Caki2 (cell line): ENCODE measurements around the gene PYY. TPM values are rescaled to one million over a fixed set of nuclear protein-coding genes. Genes with fewer than 3 reads are reported as not detected.
A peak's percentile ranks its signal among the peaks of the same experiment; 100 is the strongest.
"Not testable (repeated sequence)": the region's sequence is repeated elsewhere in the genome, so short reads cannot be mapped to it uniquely, and the experiment has no call there.

ENCODE experiments used
- DNase-seq: peaks from one replicate; pipeline ENCODE4 v3.0.0-alpha.2; 2015; ENCODE audit warnings: low read depth
- in situ Hi-C: cut with HindIII; loops from 2 replicates; pipeline ENCODE4 v1.10.0; 2016; ENCODE audit warnings: low sequenced_read_pairs, low pct_unique_long_range_greater_than_20kb, mixed read lengths
- total RNA-seq: library from RNA; depleted of rRNA; stranded (reverse); fragments of >200 nt; shearing (Covaris generic); gene quantifications from 2 replicates; pipeline ENCODE4 v1.2.3, GENCODE V29; 2014; ENCODE audit warnings: low replicate concordance; rRNA removed

PYY gene
- total RNA-seq, result not detected in 2 replicates

DNA sequence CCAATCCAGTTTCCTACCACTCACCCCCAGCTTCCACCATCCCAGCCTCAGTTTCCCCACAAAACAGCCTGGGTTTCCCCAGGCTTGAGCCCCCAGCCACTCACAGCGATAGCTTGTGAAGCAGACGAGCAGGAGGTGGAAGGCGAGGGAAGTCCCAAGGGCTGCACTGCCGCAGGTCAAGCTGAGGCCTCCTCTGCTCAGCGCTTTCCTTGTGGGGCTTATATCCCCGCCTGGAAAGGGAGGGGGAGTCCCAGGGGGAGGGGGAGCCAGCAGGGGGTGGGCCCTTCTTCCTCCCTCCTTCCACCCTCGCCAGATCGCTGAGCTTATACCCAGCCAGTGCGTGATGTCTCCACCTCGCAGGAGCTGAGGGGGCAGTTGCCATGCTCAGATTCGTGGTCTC, at the start of gene PYY:
TSS of gene PYY (minus strand) at position 195 of the 400 bp plus-strand sequence. CDS start 457 bp downstream, outside the sequence.
- in situ Hi-C loops, result no loop called here
- DNase-seq, result no peak

- DNase-seq, result no peak
Observed at GRCh38 chr17:44002141-44002848, 48.6 kb upstream of the PYY start.

GRCh38 chr17:44001461-44001920, 47.8 kb upstream of the PYY start:
- in situ Hi-C loops, result no loop called here
- no peak for DNase-seq

More at GRCh38 chr17:44002141-44002848, 48.6 kb upstream of the PYY start:
- in situ Hi-C loops, result no loop called here

GRCh38 chr17:44000871-44001460, 47.2 kb upstream of the PYY start:
- no peak for DNase-seq
- in situ Hi-C loops, result no loop called here

DNA sequence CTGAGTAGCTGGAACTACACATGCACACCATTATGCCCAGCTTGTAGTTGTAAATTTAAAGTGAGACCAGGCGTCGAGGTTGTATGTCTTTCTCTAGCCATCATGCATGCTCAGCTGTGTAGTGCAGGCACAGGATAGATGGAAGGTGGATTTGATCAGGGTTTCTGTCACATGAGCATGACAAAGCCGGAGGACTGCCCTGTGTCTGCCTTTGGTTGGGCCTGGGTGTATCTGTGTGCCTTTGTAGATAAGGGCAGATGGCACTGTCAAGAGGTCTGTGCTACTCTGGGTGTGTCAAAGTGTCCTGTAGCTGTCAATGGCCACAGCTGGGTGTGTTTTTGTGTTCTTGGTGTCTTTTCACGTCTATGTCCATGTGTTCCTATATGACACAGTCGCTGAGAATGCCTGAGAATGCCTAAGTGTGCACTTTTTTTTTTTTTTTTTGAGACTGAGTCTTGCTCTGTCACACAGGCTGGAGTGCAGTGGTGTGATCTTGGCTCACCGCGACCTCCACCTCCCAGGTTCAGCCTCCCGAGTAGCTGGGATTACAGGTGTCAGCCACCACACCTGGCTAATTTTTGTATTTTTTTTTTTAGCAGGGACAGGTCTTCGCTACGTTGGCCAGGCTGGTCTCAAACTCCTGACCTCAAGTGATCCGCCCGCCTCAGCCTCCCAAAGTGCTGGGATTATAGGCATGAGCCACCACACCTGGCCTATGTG, 46.6 kb upstream of the PYY start:
- in situ Hi-C loops, result no loop called here
- no peak for DNase-seq

DNA sequence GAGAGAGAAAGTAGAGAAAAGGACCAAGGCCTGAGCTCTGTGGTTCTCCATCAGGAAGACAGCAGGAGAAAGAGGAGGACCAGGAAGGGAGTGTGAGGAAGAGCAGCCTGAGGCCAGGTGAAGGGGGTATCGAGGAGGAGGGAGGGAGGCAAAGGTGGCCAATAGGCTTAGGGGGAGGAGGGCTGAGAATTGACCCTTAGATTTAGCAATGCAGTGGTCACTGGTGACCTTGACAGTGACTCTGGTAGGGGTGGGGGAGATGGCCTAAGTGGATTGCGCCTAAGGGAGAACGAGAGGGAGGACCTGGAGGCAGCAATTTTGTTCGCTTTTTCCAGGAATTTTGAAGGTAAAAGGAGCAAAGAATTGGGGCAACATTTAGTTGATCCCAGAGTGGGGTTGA, 45.3 kb upstream of the PYY start:
- no peak for DNase-seq
- in situ Hi-C loops, result no loop called here

DNA sequence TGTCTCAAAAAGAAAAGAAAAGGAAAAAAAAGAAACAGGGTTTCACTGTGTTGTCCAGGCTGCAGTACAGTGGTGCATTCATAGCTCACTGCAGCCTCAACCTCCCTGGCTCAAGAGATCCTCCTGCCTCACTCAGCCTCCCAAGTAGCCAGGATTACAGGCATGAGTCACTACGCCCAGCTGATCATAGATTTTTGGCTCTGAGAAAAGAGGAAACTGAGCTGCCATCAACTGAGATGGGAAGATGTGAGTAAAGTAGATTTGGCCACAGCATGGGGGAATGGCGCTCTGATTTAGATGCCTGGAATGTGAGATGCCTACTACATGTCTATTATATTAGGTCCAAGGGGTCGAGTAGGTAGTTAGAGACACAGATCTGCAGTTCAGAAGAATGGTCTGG, 44.8 kb upstream of the PYY start:
- no peak for DNase-seq

GRCh38 chr17:43997180-43997579, 43.4 kb upstream of the PYY start:
- in situ Hi-C loops, DNase-seq: not testable (repeated sequence)

More for the DNA sequence above, 44.8 kb upstream of the PYY start:
- in situ Hi-C loops, result no loop called here

DNA sequence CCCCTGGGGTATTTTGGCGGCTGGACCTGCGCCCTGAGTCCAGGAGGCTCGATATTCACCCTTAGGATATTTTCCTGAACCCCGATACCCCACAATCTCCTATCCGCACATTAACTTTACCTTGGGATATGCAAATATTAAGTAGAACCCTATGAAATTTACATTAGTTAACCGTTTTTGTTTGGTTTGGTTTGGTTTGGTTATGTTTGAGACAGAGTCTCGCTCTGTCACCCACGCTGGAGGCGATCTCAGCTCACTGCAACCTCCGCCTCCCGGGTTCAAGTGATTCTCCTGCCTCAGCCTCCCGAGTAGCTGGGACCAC, 41.4 kb upstream of the PYY start:
- DNase-seq, result no peak
- in situ Hi-C loops, result no loop called here

DNA sequence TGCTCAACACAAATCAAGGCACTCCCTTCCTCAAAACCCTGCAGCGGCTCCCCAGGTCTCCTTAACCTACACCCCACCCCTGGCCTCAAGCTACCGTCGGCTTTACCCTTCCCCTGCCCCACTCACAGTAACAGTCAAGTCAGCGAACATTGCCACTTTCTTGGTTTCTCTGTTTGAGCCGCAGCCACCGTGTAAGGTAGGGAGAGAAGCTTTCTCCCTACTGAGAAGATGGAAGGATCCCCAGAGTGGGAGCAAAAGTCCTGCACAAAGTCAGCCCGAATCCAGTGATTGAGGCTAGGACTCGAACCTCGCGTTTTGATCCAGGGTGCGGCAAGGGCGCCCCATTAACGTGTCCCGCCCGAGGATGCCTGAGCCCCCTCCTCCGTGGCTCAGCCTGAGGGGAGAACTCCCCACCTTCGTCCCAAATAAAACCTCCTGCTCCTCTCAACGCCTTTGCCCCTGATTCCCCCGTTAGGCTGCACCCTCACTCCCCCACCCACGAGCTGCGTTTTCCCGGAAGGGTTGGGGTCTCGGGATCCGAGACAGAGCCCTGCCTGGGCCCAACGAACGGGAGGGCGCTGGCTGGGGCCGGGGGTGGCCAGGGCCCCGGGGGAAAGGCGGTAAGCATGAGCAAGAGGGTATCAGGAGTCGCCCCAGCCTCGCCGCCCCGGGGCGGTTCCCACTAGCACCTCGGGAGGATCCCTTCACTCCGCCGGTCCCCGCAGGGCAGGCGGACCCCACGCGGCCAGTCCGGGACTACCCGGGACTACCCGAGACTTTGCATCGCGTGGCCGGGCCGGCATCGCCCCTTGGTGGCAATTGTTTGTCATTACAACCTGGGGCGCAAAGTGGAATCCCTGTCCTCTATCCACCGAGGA, 40.8 kb upstream of the PYY start:
- in situ Hi-C loops, result no loop called here
- peak; percentile 23 for DNase-seq

DNA sequence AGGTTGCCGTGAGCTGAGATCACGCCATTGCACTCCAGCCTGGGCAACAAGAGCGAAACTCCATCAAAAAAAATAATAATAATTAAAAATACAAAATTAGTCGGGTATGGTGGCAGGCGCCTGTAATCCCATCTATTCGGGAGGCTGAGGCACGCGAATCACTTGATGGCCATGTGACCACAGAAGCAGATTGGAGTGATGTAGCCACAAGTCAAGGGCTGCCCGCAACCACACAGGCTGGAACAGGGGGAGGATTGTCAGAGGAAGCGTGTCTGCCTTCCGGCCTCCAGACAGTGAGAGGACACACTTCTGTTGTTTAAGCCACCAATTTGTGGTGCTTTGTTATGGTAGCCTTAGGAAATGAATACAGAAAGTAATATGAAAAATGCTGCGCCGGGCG, 38.9 kb upstream of the PYY start:
- no peak for DNase-seq
- in situ Hi-C loops, result no loop called here

GRCh38 chr17:43988301-43988700, 34.6 kb upstream of the PYY start:
- in situ Hi-C loops, result no loop called here
- no peak for DNase-seq

- in situ Hi-C loops, result no loop called here
- DNase-seq, result no peak
Observed at GRCh38 chr17:43987131-43988021, 33.6 kb upstream of the PYY start.

- no peak for DNase-seq
Observed at GRCh38 chr17:43986225-43986981, 32.7 kb upstream of the PYY start.

GRCh38 chr17:43984521-43984920, 30.8 kb upstream of the PYY start:
- in situ Hi-C loops, result no loop called here

More at GRCh38 chr17:43986225-43986981, 32.7 kb upstream of the PYY start:
- in situ Hi-C loops, result no loop called here

GRCh38 chr17:43983515-43984411, 30.0 kb upstream of the PYY start:
- in situ Hi-C loops, result no loop called here
- no peak for DNase-seq

More at GRCh38 chr17:43984521-43984920, 30.8 kb upstream of the PYY start:
- DNase-seq, result no peak
